Ishikawa (cell line): ENCODE data around the gene TMEM208.

Experiments
- CEBPB ChIP-seq: IDR thresholded peaks from 2 replicates; pipeline ENCODE4 v1.6.1; 2012
- CREB1 ChIP-seq: IDR thresholded peaks from 2 replicates; pipeline ENCODE4 v1.6.1; 2012; ENCODE audit warnings: low read depth
- EGR1 ChIP-seq: IDR thresholded peaks from 2 replicates; pipeline ENCODE4 v1.6.1; 2012
- EP300 ChIP-seq: IDR thresholded peaks from 2 replicates; pipeline ENCODE4 v1.6.1; 2012; ENCODE audit warnings: borderline replicate concordance
- FOXM1 ChIP-seq: IDR thresholded peaks from 2 replicates; pipeline ENCODE4 v1.6.1; 2012; ENCODE audit warnings: low read depth, borderline replicate concordance
- NFIC ChIP-seq: IDR thresholded peaks from 2 replicates; pipeline ENCODE4 v1.6.1; 2012
- RAD21 ChIP-seq: IDR thresholded peaks from 2 replicates; pipeline ENCODE4 v1.6.1; 2012; ENCODE audit warnings: low read depth
- REST ChIP-seq: IDR thresholded peaks from 2 replicates; pipeline ENCODE4 v1.6.1; 2012; ENCODE audit warnings: low read depth, mild to moderate bottlenecking
- TAF1 ChIP-seq: IDR thresholded peaks from 2 replicates; pipeline ENCODE4 v1.6.1; 2012; ENCODE audit warnings: low read depth, mild to moderate bottlenecking
- TCF12 ChIP-seq: IDR thresholded peaks from 2 replicates; pipeline ENCODE4 v1.6.1; 2012; ENCODE audit warnings: low read depth
- TEAD4 ChIP-seq: IDR thresholded peaks from 2 replicates; pipeline ENCODE4 v1.6.1; 2012
- USF1 ChIP-seq: IDR thresholded peaks from 2 replicates; pipeline ENCODE4 v1.6.1; 2012
- YY1 ChIP-seq: IDR thresholded peaks from 2 replicates; pipeline ENCODE4 v1.6.1; 2012; ENCODE audit warnings: low read depth
- ZBTB7A ChIP-seq: IDR thresholded peaks from 2 replicates; pipeline ENCODE4 v1.6.1; 2012; ENCODE audit warnings: low read depth
- TF ChIP-seq, protein P1 (sequence below): IDR thresholded peaks from 2 replicates; pipeline ENCODE4 v1.6.1; 2012

TMEM208 gene

DNA sequence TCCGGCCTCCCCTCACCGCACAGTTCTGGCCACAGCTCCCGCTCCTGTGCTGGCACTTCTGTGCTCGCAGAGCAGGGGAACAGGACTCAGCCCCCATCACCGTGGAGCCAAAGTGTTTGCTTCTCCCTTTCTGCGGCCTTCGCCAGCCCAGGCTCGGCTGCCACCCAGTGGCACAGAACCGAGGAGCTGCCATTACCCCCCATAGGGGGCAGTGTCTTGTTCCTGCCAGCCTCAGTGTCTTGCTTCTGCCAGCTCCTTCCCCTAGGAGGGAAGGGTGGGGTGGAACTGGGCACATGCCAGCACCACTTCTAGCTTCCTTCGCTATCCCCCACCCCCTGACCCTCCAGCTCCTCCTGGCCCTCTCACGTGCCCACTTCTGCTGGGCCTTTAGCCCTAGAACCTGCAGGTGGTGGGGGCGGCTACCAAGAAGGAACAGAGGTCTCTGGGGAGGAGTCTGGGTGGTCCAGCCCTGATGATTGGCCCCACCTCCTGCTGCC is 28.6 kb upstream of the TMEM208 start:
- peak; percentile 41; the same call in 1 of the 2 replicates for TF ChIP-seq RAD21
- no peak for TF ChIP-seq FOXM1
- no peak for TF ChIP-seq CEBPB
- TF ChIP-seq ZBTB7A, result 0 out of 2 replicates have a peak, but pooled peaks have one; percentile 49
- TF ChIP-seq TEAD4, result no peak
- no peak for TF ChIP-seq REST
- TF ChIP-seq YY1, result no peak
- no peak for TF ChIP-seq EP300
- no peak for TF ChIP-seq CREB1
- TF ChIP-seq USF1, result no peak
- TF ChIP-seq EGR1, result no peak
- TF ChIP-seq NFIC, result 0 out of 2 replicates have a peak, but pooled peaks have one; percentile 21
- TF ChIP-seq TAF1, result no peak
- no peak for TF ChIP-seq TCF12
- TF ChIP-seq, protein P1, sequence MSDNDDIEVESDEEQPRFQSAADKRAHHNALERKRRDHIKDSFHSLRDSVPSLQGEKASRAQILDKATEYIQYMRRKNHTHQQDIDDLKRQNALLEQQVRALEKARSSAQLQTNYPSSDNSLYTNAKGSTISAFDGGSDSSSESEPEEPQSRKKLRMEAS, result no peak

DNA sequence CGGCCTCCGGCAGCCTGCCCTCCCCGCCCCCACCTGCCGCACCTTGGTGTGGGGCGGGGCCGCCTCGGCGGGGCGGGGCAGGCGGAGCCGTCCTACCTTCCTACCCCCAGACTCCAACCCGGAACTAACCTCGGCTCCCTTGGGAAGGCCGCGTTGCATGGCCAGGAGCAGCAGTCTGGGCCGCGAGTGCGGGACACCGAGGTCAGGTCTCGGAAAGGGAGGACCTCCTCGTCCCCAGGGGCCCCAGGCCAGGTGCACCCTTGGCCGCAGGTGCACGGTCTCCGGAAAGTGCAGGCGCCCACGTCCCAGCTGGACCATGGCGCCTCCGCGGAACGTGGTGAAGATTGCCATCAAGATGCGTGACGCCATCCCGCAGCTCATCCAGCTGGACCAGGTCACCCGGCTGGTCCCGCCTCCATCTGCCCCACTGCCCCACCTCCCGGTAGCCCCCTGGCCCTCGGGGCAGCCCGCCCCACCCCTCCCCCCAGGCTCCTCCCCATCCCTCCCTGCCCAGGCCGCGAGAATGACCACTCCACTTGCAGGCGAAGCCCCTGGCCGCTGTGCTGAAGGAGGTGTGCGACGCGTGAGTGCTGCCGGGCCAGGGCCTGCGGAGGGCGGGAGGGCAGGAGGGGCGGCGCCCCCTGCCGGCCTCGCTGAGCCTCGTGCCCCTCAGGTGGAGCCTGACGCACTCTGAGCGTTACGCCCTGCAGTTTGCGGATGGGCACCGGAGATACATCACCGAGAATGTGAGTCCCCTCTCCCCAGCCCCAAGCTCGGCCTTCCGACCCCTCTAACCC is 27.7 kb upstream of the TMEM208 start, which contains the start of gene ELMO3:
Gene ELMO3 (plus strand): TSS at position 121 of the 797 bp plus-strand sequence. CDS start 196 bp downstream, at position 317.
- TF ChIP-seq, protein P1, result peak; percentile 37
- TF ChIP-seq USF1 (0 out of 2 replicates have a peak, but pooled peaks have one; percentile 13), YY1 (no peak), REST (no peak), EP300 (0 out of 2 replicates have a peak, but pooled peaks have one; percentile 20), TAF1 (peak; percentile 44; the same call in 1 of the 2 replicates), EGR1 (no peak), RAD21 (peak; percentile 7; the same call in 1 of the 2 replicates), TCF12 (peak; percentile 53; the same call in 1 of the 2 replicates)

DNA sequence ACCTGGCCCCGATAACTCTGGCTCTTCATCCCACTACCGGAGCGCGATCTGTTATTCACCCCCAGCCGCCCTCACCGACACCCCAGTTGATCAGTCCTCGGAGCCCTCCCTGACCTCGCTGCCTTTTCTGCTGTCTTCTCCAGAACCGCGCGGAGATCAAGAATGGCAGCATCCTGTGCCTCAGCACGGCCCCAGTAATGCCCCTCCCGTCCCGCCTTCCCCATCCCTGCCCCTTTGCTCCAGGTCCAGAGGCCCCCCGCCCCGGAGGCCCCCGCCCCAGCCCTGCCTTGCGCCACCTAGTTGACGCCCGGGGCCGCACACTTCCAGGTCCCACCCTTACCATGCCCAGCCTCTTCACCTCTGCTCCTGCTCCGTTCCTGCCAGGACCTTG is 27.1 kb upstream of the TMEM208 start:
- TF ChIP-seq FOXM1 (no peak), CREB1 (no peak), EGR1 (no peak)

GRCh38 chr16:67200491-67200890 is 26.4 kb upstream of the TMEM208 start:
- TF ChIP-seq CREB1 (no peak), YY1 (no peak), NFIC (no peak), TEAD4 (no peak), EP300 (no peak), REST (no peak), CEBPB (no peak), TAF1 (no peak), USF1 (no peak), EGR1 (no peak), ZBTB7A (no peak), TCF12 (no peak), RAD21 (no peak), FOXM1 (no peak)
- TF ChIP-seq, protein P1, result no peak
